ENCODE data around the gene AKT2.

AKT2 gene

GRCh38 chr19:40236026-40236355, 49.2 kb downstream of the AKT2 start:
- no peaks in the 10 kb centered on the region for H3K27me3 ChIP-seq (ENCODE audit: insufficient read depth, low read length)
- no peak overlapping the region for H2BK5ac ChIP-seq (ENCODE audit: low read depth, low read length, poor library complexity)
- H2BK120ac ChIP-seq (ENCODE audit: insufficient read depth, low read length, poor library complexity) = no peak overlapping the region
- H3K4ac ChIP-seq (ENCODE audit: low read depth, low read length) = no peak overlapping the region
- no peak overlapping the region for H4K8ac ChIP-seq (ENCODE audit: low read depth, low read length)
- no peak overlapping the region for H3K9ac ChIP-seq (ENCODE audit: low read length)
- H4K12ac ChIP-seq (ENCODE audit: low read depth, low read length) = no peak overlapping the region
- no peak overlapping the region for H4K91ac ChIP-seq (ENCODE audit: low read depth, low read length)
- no peak for DNase-seq
- H3K4me1 ChIP-seq (ENCODE audit: control insufficient read depth in 1 of 2, insufficient read depth in 2 of 2, low read length in 2 of 2) = peaks cover 8 to 12% of the 10 kb centered on the region in 2 experiments
- H3K79me1 ChIP-seq (ENCODE audit: low read length) = peaks cover 4% of the 10 kb centered on the region
- WGBS (ENCODE audit: extremely low coverage, insufficient coverage, insufficient read length) = no CpG with 5 or more reads among the region's 9 CpGs
- no peak overlapping the region for H3K4me2 ChIP-seq (ENCODE audit: low read length)
- H3K36me3 ChIP-seq (ENCODE audit: control insufficient read depth in 1 of 2, insufficient read depth in 2 of 2, low read length in 2 of 2) = peaks cover 73% of the 10 kb centered on the region in 2 experiments
- no peak overlapping the region for H3K23ac ChIP-seq (ENCODE audit: low read length)
- H3K4me3 ChIP-seq (ENCODE audit: low read depth, low read length) = no peak overlapping the region
- no peak overlapping the region for H2AFZ ChIP-seq (ENCODE audit: insufficient read depth, low read length, poor library complexity)
- no peak overlapping the region for H2AK5ac ChIP-seq (ENCODE audit: low read length)
- H3K18ac ChIP-seq (ENCODE audit: low read length) = no peak overlapping the region
- no peak overlapping the region for H3K27ac ChIP-seq (ENCODE audit: low read depth, low read length)
- no peaks in the 10 kb centered on the region for H3K79me2 ChIP-seq (ENCODE audit: control insufficient read depth, insufficient read depth, low read length, poor library complexity)
- H3K14ac ChIP-seq (ENCODE audit: low read length) = no peak overlapping the region
- no peak overlapping the region for H2BK12ac ChIP-seq (ENCODE audit: low read length)
- peaks cover 2% of the 10 kb centered on the region for H3K9me3 ChIP-seq (ENCODE audit: insufficient read depth, low read depth, low read length)

GRCh38 chr19:40235238-40236025, 49.7 kb downstream of the AKT2 start:
- DNase-seq = no peak
- H4K8ac ChIP-seq (ENCODE audit: low read depth, low read length) = no peak overlapping the region
- H3K14ac ChIP-seq (ENCODE audit: low read length) = no peak overlapping the region
- H3K27ac ChIP-seq (ENCODE audit: low read depth, low read length) = no peak overlapping the region
- peaks cover 2% of the 10 kb centered on the region for H3K9me3 ChIP-seq (ENCODE audit: insufficient read depth, low read depth, low read length)
- no peak overlapping the region for H3K4ac ChIP-seq (ENCODE audit: low read depth, low read length)
- no peak overlapping the region for H3K4me3 ChIP-seq (ENCODE audit: low read depth, low read length)
- H3K4me1 ChIP-seq (ENCODE audit: control insufficient read depth in 1 of 2, insufficient read depth in 2 of 2, low read length in 2 of 2) = peaks cover 8 to 12% of the 10 kb centered on the region in 2 experiments
- no peak overlapping the region for H3K18ac ChIP-seq (ENCODE audit: low read length)
- H3K23ac ChIP-seq (ENCODE audit: low read length) = no peak overlapping the region
- no peak overlapping the region for H2BK12ac ChIP-seq (ENCODE audit: low read length)
- no peak overlapping the region for H2BK5ac ChIP-seq (ENCODE audit: low read depth, low read length, poor library complexity)
- no peak overlapping the region for H4K12ac ChIP-seq (ENCODE audit: low read depth, low read length)
- no peak overlapping the region for H2BK120ac ChIP-seq (ENCODE audit: insufficient read depth, low read length, poor library complexity)
- H3K9ac ChIP-seq (ENCODE audit: low read length) = no peak overlapping the region
- no peak overlapping the region for H2AK5ac ChIP-seq (ENCODE audit: low read length)
- no peak overlapping the region for H2AFZ ChIP-seq (ENCODE audit: insufficient read depth, low read length, poor library complexity)
- H4K91ac ChIP-seq (ENCODE audit: low read depth, low read length) = no peak overlapping the region
- peaks cover 4% of the 10 kb centered on the region for H3K79me1 ChIP-seq (ENCODE audit: low read length)
- peaks cover 71% of the 10 kb centered on the region in 2 experiments for H3K36me3 ChIP-seq (ENCODE audit: control insufficient read depth in 1 of 2, insufficient read depth in 2 of 2, low read length in 2 of 2)
- no peaks in the 10 kb centered on the region for H3K27me3 ChIP-seq (ENCODE audit: insufficient read depth, low read length)
- no peak overlapping the region for H3K4me2 ChIP-seq (ENCODE audit: low read length)
- WGBS (ENCODE audit: extremely low coverage, insufficient coverage, insufficient read length) = no CpG with 5 or more reads among the region's 30 CpGs
- H3K79me2 ChIP-seq (ENCODE audit: control insufficient read depth, insufficient read depth, low read length, poor library complexity) = no peaks in the 10 kb centered on the region

- Histone ChIP-seq H4K12ac (ENCODE audit: low read depth, low read length) (no peak overlapping the region), H4K91ac (ENCODE audit: low read depth, low read length) (no peak overlapping the region), H3K18ac (ENCODE audit: low read length) (no peak overlapping the region), H2AK5ac (ENCODE audit: low read length) (no peak overlapping the region), H3K4me1 (ENCODE audit: control insufficient read depth in 1 of 2, insufficient read depth in 2 of 2, low read length in 2 of 2) (peaks cover 8 to 13% of the 10 kb centered on the region in 2 experiments), H3K79me1 (ENCODE audit: low read length) (peaks cover 4% of the 10 kb centered on the region), H2BK120ac (ENCODE audit: insufficient read depth, low read length, poor library complexity) (no peak overlapping the region), H3K36me3 (ENCODE audit: control insufficient read depth in 1 of 2, insufficient read depth in 2 of 2, low read length in 2 of 2) (peaks cover 63% of the 10 kb centered on the region in 2 experiments), H3K4me3 (ENCODE audit: low read depth, low read length) (peak overlapping the region; percentile 36), H3K23ac (ENCODE audit: low read length) (no peak overlapping the region), H3K27ac (ENCODE audit: low read depth, low read length) (no peak overlapping the region), H3K79me2 (ENCODE audit: control insufficient read depth, insufficient read depth, low read length, poor library complexity) (no peaks in the 10 kb centered on the region), H3K9ac (ENCODE audit: low read length) (no peak overlapping the region), H3K4me2 (ENCODE audit: low read length) (no peak overlapping the region), H3K4ac (ENCODE audit: low read depth, low read length) (no peak overlapping the region), H2AFZ (ENCODE audit: insufficient read depth, low read length, poor library complexity) (no peak overlapping the region), H2BK12ac (ENCODE audit: low read length) (no peak overlapping the region), H2BK5ac (ENCODE audit: low read depth, low read length, poor library complexity) (no peak overlapping the region), H4K8ac (ENCODE audit: low read depth, low read length) (no peak overlapping the region), H3K14ac (ENCODE audit: low read length) (no peak overlapping the region), H3K27me3 (ENCODE audit: insufficient read depth, low read length) (no peaks in the 10 kb centered on the region), H3K9me3 (ENCODE audit: insufficient read depth, low read depth, low read length) (peaks cover 2% of the 10 kb centered on the region)
- no CpG with 5 or more reads among the region's 22 CpGs for WGBS (ENCODE audit: extremely low coverage, insufficient coverage, insufficient read length)
- no peak for DNase-seq
Measured at GRCh38 chr19:40234429-40235237, 50.5 kb downstream of the AKT2 start.

GRCh38 chr19:40233811-40234389, 51.2 kb downstream of the AKT2 start:
- H3K9ac ChIP-seq (ENCODE audit: low read length) = no peak overlapping the region
- no peak overlapping the region for H3K4me3 ChIP-seq (ENCODE audit: low read depth, low read length)
- H3K27ac ChIP-seq (ENCODE audit: low read depth, low read length) = no peak overlapping the region
- peaks cover 4% of the 10 kb centered on the region for H3K79me1 ChIP-seq (ENCODE audit: low read length)
- no peak overlapping the region for H2AFZ ChIP-seq (ENCODE audit: insufficient read depth, low read length, poor library complexity)
- H3K14ac ChIP-seq (ENCODE audit: low read length) = no peak overlapping the region
- H3K4ac ChIP-seq (ENCODE audit: low read depth, low read length) = no peak overlapping the region
- H3K79me2 ChIP-seq (ENCODE audit: control insufficient read depth, insufficient read depth, low read length, poor library complexity) = no peaks in the 10 kb centered on the region
- DNase-seq = no peak
- no peak overlapping the region for H2BK12ac ChIP-seq (ENCODE audit: low read length)
- no peak overlapping the region for H4K12ac ChIP-seq (ENCODE audit: low read depth, low read length)
- H2BK5ac ChIP-seq (ENCODE audit: low read depth, low read length, poor library complexity) = no peak overlapping the region
- no peak overlapping the region for H3K4me2 ChIP-seq (ENCODE audit: low read length)
- H3K36me3 ChIP-seq (ENCODE audit: control insufficient read depth in 1 of 2, insufficient read depth in 2 of 2, low read length in 2 of 2) = peaks cover 56 to 59% of the 10 kb centered on the region in 2 experiments
- no peak overlapping the region for H2BK120ac ChIP-seq (ENCODE audit: insufficient read depth, low read length, poor library complexity)
- no CpG with 5 or more reads among the region's 20 CpGs for WGBS (ENCODE audit: extremely low coverage, insufficient coverage, insufficient read length)
- H3K18ac ChIP-seq (ENCODE audit: low read length) = no peak overlapping the region
- H3K4me1 ChIP-seq (ENCODE audit: control insufficient read depth in 1 of 2, insufficient read depth in 2 of 2, low read length in 2 of 2) = peaks cover 8 to 15% of the 10 kb centered on the region in 2 experiments
- H2AK5ac ChIP-seq (ENCODE audit: low read length) = no peak overlapping the region
- no peak overlapping the region for H4K8ac ChIP-seq (ENCODE audit: low read depth, low read length)
- H4K91ac ChIP-seq (ENCODE audit: low read depth, low read length) = no peak overlapping the region
- no peaks in the 10 kb centered on the region for H3K27me3 ChIP-seq (ENCODE audit: insufficient read depth, low read length)
- peaks cover 2% of the 10 kb centered on the region for H3K9me3 ChIP-seq (ENCODE audit: insufficient read depth, low read depth, low read length)
- H3K23ac ChIP-seq (ENCODE audit: low read length) = no peak overlapping the region

All from trophoblast cell (in vitro differentiated cells and primary cell).